SK-N-SH (cell line): ENCODE data around the gene ZNRF1. TPM values are rescaled to one million over a fixed set of nuclear protein-coding genes. Genes with fewer than 3 reads are reported as not detected.

ENCODE experiments used
- CTCF ChIA-PET: fragments of 300-600, 350-600 bp; formaldehyde crosslinking; extraction: SDS; loops from one replicate; lab custom pipeline; 2021; lab: Yijun Ruan, JAX
- POLR2A ChIA-PET: fragments of 350-600 bp; sonication (Branson Sonifier 250); formaldehyde crosslinking; extraction: SDS; loops from one replicate; lab custom pipeline; 2020; ENCODE audit warnings: antibody characterized with exemption, inconsistent platforms; lab: Yijun Ruan, JAX
- DNase-seq: peaks from one replicate; pipeline ENCODE4 v3.0.0; 2012
- H2AFZ ChIP-seq: fragments of 200-600 bp; sonication (generic); 2 replicates; pipeline ENCODE4 v1.8.1; 2016; ENCODE audit warnings: antibody characterized with exemption, mild to moderate bottlenecking, low read depth
- H3F3A ChIP-seq: fragments of 200-600 bp; sonication (generic); replicated peaks from 2 replicates; pipeline ENCODE3; 2016; ENCODE audit warnings: antibody characterized with exemption, mild to moderate bottlenecking; ENCODE audit not compliant: insufficient read depth
- H3K27ac ChIP-seq, 2 experiments: fragments of 200-500 bp in 1 of 2; fragments of 200-600 bp in 1 of 2; sonication (Bioruptor generic) in 1 of 2; sonication (generic), shearing (Covaris generic) in 1 of 2; 2 replicates each; pipeline versions ENCODE4 v1.5.1 to v1.6.1; 2014 to 2016; ENCODE audit warnings: low read depth in 2 of 2, inconsistent platforms in 1 of 2, low read length in 1 of 2, mild to moderate bottlenecking in 1 of 2, mixed read lengths in 1 of 2
- H3K27me3 ChIP-seq: fragments of 200-600 bp; sonication (generic), shearing (Covaris generic); 2 replicates; pipeline ENCODE4 v1.6.1; 2016; ENCODE audit warnings: mixed run types; ENCODE audit not compliant: insufficient read depth
- H3K36me3 ChIP-seq, 2 experiments: fragments of 200-500 bp in 1 of 2; fragments of 200-600 bp in 1 of 2; sonication (Bioruptor generic) in 1 of 2; sonication (generic) in 1 of 2; replicated peaks in 1 of 2; 2 replicates each; pipeline versions ENCODE3 to v1.5.1; 2014 to 2016; ENCODE audit warnings: low read length in 1 of 2, mild to moderate bottlenecking in 1 of 2; ENCODE audit not compliant: insufficient read depth in 2 of 2, control insufficient read depth in 1 of 2
- H3K4me1 ChIP-seq, 2 experiments: fragments of 200-500 bp in 1 of 2; fragments of 200-600 bp in 1 of 2; sonication (Bioruptor generic) in 1 of 2; sonication (generic), shearing (Covaris generic) in 1 of 2; 2 replicates each; pipeline versions ENCODE4 v1.5.1 to v1.6.1; 2014 to 2016; ENCODE audit warnings: low read depth in 1 of 2, low read length in 1 of 2, mixed run types in 1 of 2; ENCODE audit not compliant: insufficient read depth in 2 of 2, control insufficient read depth in 1 of 2
- H3K4me2 ChIP-seq: fragments of 200-600 bp; sonication (generic), shearing (Covaris generic); 2 replicates; pipeline ENCODE4 v1.6.1; 2017; ENCODE audit warnings: mixed run types
- H3K4me3 ChIP-seq, 2 experiments: fragments of 200-500 bp in 1 of 2; fragments of 200-600 bp in 1 of 2; sonication (Bioruptor generic) in 1 of 2; sonication (generic), shearing (Covaris generic) in 1 of 2; 2 replicates each; pipeline versions ENCODE4 v1.5.1 to v1.8.1; 2014 to 2016; ENCODE audit warnings: low read depth in 2 of 2, inconsistent platforms in 1 of 2, low read length in 1 of 2, mild to moderate bottlenecking in 1 of 2, mixed read lengths in 1 of 2, moderate library complexity in 1 of 2
- H3K79me2 ChIP-seq: fragments of 200-600 bp; sonication (generic); 2 replicates; pipeline ENCODE4 v1.8.1; 2017; ENCODE audit warnings: mild to moderate bottlenecking; ENCODE audit not compliant: insufficient read depth
- H3K9ac ChIP-seq: fragments of 200-600 bp; sonication (generic); 2 replicates; pipeline ENCODE4 v1.6.1; 2017; ENCODE audit warnings: mixed run types
- H3K9me2 ChIP-seq: fragments of 200-600 bp; sonication (generic); 2 replicates; pipeline ENCODE4 v1.6.1; 2017; ENCODE audit warnings: mixed run types
- H3K9me3 ChIP-seq: fragments of 200-600 bp; sonication (generic); 2 replicates; pipeline ENCODE4 v1.6.1; 2017; ENCODE audit warnings: mixed run types, mild to moderate bottlenecking, moderate library complexity
- H4K20me1 ChIP-seq: fragments of 200-600 bp; sonication (generic); 2 replicates; pipeline ENCODE4 v1.6.1; 2017; ENCODE audit warnings: mild to moderate bottlenecking, mixed run types; ENCODE audit not compliant: insufficient read depth
- CHD2 ChIP-seq: fragments of 150-350 bp; IDR thresholded peaks from 2 replicates; pipeline ENCODE4 v1.6.1; 2018; ENCODE audit warnings: low read length; ENCODE audit not compliant: partially characterized antibody
- GATA2 ChIP-seq: sonication (generic); formaldehyde crosslinking; IDR thresholded peaks from 2 replicates; pipeline ENCODE4 v1.5.0; 2020; ENCODE audit warnings: mild to moderate bottlenecking, missing genetic modification reagents
- MAX ChIP-seq: IDR thresholded peaks from 2 replicates; pipeline ENCODE4 v1.4.0; 2012; ENCODE audit warnings: low read depth
- MEF2A ChIP-seq: IDR thresholded peaks from 2 replicates; pipeline ENCODE4 v1.4.0; 2012; ENCODE audit warnings: low read depth, borderline replicate concordance
- NFIC ChIP-seq: IDR thresholded peaks from 2 replicates; pipeline ENCODE4 v1.4.0; 2012; ENCODE audit warnings: borderline replicate concordance
- RAD21 ChIP-seq: IDR thresholded peaks from 2 replicates; pipeline ENCODE4 v1.6.1; 2012; ENCODE audit warnings: mild to moderate bottlenecking, low read length
- RXRA ChIP-seq: IDR thresholded peaks from 2 replicates; pipeline ENCODE4 v1.4.0; 2012; ENCODE audit warnings: low read depth, mild to moderate bottlenecking, borderline replicate concordance
- SMC3 ChIP-seq: IDR thresholded peaks from 2 replicates; pipeline ENCODE4 v1.6.1; 2012; ENCODE audit warnings: low read depth, low read length, improper control_type of control experiment
- TCF12 ChIP-seq: IDR thresholded peaks from 2 replicates; pipeline ENCODE4 v1.4.0; 2012
- USF2 ChIP-seq: fragments of 150-350 bp; IDR thresholded peaks from 2 replicates; pipeline ENCODE4 v1.6.1; 2017; ENCODE audit warnings: antibody characterized with exemption, low read length, low read depth, borderline replicate concordance
- WGBS: methylation state at CpG from one replicate; pipeline ENCODE4 v1.1.6; 2017; ENCODE audit warnings: low lambda C conversion rate; 5-methylcytosine and 5-hydroxymethylcytosine counted together
- polyA plus RNA-seq, 3 experiments: library from polyadenylated mRNA; depleted of rRNA; stranded (reverse); fragments of >200 nt; gene quantifications; 2 replicates each; pipeline ENCODE4 v1.2.3, GENCODE V29; 2012
- TF ChIP-seq, protein P1 (sequence below): fragments of 150-350 bp; IDR thresholded peaks from 2 replicates; pipeline ENCODE4 v1.6.1; 2016; ENCODE audit warnings: mild to moderate bottlenecking, low read depth, low read length
- TF ChIP-seq, protein P2 (sequence below): IDR thresholded peaks from 2 replicates; pipeline ENCODE4 v1.4.0; 2012; ENCODE audit warnings: low read depth, borderline replicate concordance

ZNRF1 gene
- polyA plus RNA-seq, 1 of the 3 experiments (the other 2 are of a cell fraction) = 23.7 TPM

- H3K9ac ChIP-seq = no peak overlapping the region
- H3K4me2 ChIP-seq = no peak overlapping the region
- POLR2A ChIA-PET = no interaction called here
Measured at GRCh38 chr16:75099738-75100602, 101.1 kb downstream of the ZNRF1 start.

GRCh38 chr16:75100603-75100990 lies 101.8 kb downstream of the ZNRF1 start:
- no peaks in the 10 kb centered on the region for H3K27me3 ChIP-seq
- no peaks in the 10 kb centered on the region for H3K9me2 ChIP-seq
- H3K27ac ChIP-seq = no peak overlapping the region
- no peak for TF ChIP-seq GATA2 (CRISPR knock-in tag)
- TF ChIP-seq, protein P1, sequence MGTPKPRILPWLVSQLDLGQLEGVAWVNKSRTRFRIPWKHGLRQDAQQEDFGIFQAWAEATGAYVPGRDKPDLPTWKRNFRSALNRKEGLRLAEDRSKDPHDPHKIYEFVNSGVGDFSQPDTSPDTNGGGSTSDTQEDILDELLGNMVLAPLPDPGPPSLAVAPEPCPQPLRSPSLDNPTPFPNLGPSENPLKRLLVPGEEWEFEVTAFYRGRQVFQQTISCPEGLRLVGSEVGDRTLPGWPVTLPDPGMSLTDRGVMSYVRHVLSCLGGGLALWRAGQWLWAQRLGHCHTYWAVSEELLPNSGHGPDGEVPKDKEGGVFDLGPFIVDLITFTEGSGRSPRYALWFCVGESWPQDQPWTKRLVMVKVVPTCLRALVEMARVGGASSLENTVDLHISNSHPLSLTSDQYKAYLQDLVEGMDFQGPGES = no peak
- H3K4me3 ChIP-seq = no peak overlapping the region
- CTCF ChIA-PET = interaction anchor here (1.2 to 8.7 kb wide), 2 partner anchors 10 to 103 kb away, joined by 7 to 56 read pairs; partner anchors contain the start of gene ZNRF1
- no peaks in the 10 kb centered on the region for H3K36me3 ChIP-seq
- no peaks in the 10 kb centered on the region for H3F3A ChIP-seq
- no peak overlapping the region for H3K4me2 ChIP-seq
- DNase-seq = no peak
- WGBS = 87% methylated on average over 3 of the region's 3 CpGs
- H3K79me2 ChIP-seq = peaks cover 15% of the 10 kb centered on the region; the same call in 1 of the 2 replicates
- H4K20me1 ChIP-seq = peaks cover 14% of the 10 kb centered on the region
- H2AFZ ChIP-seq = no peak overlapping the region
- POLR2A ChIA-PET = no interaction called here
- H3K4me1 ChIP-seq = peaks cover 19 to 42% of the 10 kb centered on the region in 2 experiments; a peak in 3 of 4 replicates
- no peak overlapping the region for H3K9ac ChIP-seq
- H3K9me3 ChIP-seq = no peaks in the 10 kb centered on the region

More at GRCh38 chr16:75099738-75100602, 101.1 kb downstream of the ZNRF1 start:
- H2AFZ ChIP-seq = no peak overlapping the region
- no peaks in the 10 kb centered on the region for H3F3A ChIP-seq
- H3K79me2 ChIP-seq = peaks cover 15% of the 10 kb centered on the region; the same call in 1 of the 2 replicates
- DNase-seq = peak; percentile 29
- H3K4me1 ChIP-seq = peaks cover 17 to 36% of the 10 kb centered on the region in 2 experiments; a peak in 3 of 4 replicates
- H3K4me3 ChIP-seq = no peak overlapping the region
- TF ChIP-seq USF2 (no peak), MEF2A (no peak), TCF12 (no peak), RAD21 (no peak), RXRA (no peak), NFIC (no peak), SMC3 (no peak), CHD2 (no peak), MAX (no peak)
- TF ChIP-seq, protein P2, sequence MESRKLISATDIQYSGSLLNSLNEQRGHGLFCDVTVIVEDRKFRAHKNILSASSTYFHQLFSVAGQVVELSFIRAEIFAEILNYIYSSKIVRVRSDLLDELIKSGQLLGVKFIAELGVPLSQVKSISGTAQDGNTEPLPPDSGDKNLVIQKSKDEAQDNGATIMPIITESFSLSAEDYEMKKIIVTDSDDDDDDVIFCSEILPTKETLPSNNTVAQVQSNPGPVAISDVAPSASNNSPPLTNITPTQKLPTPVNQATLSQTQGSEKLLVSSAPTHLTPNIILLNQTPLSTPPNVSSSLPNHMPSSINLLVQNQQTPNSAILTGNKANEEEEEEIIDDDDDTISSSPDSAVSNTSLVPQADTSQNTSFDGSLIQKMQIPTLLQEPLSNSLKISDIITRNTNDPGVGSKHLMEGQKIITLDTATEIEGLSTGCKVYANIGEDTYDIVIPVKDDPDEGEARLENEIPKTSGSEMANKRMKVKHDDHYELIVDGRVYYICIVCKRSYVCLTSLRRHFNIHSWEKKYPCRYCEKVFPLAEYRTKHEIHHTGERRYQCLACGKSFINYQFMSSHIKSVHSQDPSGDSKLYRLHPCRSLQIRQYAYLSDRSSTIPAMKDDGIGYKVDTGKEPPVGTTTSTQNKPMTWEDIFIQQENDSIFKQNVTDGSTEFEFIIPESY = no peak
- H3K9me3 ChIP-seq = no peaks in the 10 kb centered on the region
- H3K27ac ChIP-seq = 0 out of 4 replicates have a peak overlapping the region, but pooled peaks of 1 of the 2 experiments have one; percentile 29
- H3K36me3 ChIP-seq = no peaks in the 10 kb centered on the region
- CTCF ChIA-PET = interaction anchor here (8.7 kb wide), 1 partner anchor 11 kb away, joined by 56 read pairs; no protein-coding TSS in a partner anchor
- peaks cover 14% of the 10 kb centered on the region for H4K20me1 ChIP-seq
- no peaks in the 10 kb centered on the region for H3K9me2 ChIP-seq
- no peaks in the 10 kb centered on the region for H3K27me3 ChIP-seq
- WGBS = 94% methylated on average over 12 of the region's 16 CpGs
